GM12878 (cell line): Measurements from ENCODE around the gene HMCN2.

ENCODE experiments used
- BHLHE40 ChIP-seq, 2 experiments: fragments of 450-650 bp in 1 of 2; IDR thresholded peaks; 2 replicates each; pipeline ENCODE4 v1.6.1; 2011 to 2017; ENCODE audit warnings: low read depth in 2 of 2, borderline replicate concordance in 1 of 2, improper control_type of control experiment in 1 of 2, low read length in 1 of 2, mild to moderate bottlenecking in 1 of 2
- CEBPB ChIP-seq, 2 experiments: fragments of 150-350 bp in 1 of 2; IDR thresholded peaks; 2 replicates each; pipeline ENCODE4 v1.6.1; 2012 to 2014; ENCODE audit warnings: low read depth in 2 of 2, low read length in 2 of 2, borderline replicate concordance in 1 of 2, inconsistent platforms in 1 of 2
- EP300 ChIP-seq, 2 experiments: fragments of 150-350 bp in 1 of 2; IDR thresholded peaks; 2 replicates each; pipeline ENCODE4 v1.6.1; 2011 to 2012; ENCODE audit warnings: low read depth in 2 of 2, low read length in 2 of 2, borderline replicate concordance in 1 of 2, improper control_type of control experiment in 1 of 2, inconsistent platforms in 1 of 2; ENCODE audit not compliant: control insufficient read depth in 1 of 2
- EZH2 ChIP-seq: IDR thresholded peaks from 2 replicates; pipeline ENCODE4 v1.6.1; 2012; ENCODE audit warnings: low read depth, mild to moderate bottlenecking, control low read depth, inconsistent platforms, low read length, borderline replicate concordance; ENCODE audit not compliant: control insufficient read depth
- POLR2A ChIP-seq: IDR thresholded peaks from 2 replicates; pipeline ENCODE4 v1.6.1; 2011; ENCODE audit warnings: low read depth, mild to moderate bottlenecking, low read length
- SP1 ChIP-seq: IDR thresholded peaks from one replicate; pipeline ENCODE4 v1.6.1; 2011; ENCODE audit warnings: low read depth, low read length
- SREBF2 ChIP-seq: IDR thresholded peaks from 2 replicates; pipeline ENCODE4 v1.6.1; 2012; ENCODE audit warnings: mild to moderate bottlenecking, low read length
- SRF ChIP-seq, 2 experiments: IDR thresholded peaks; 2 replicates each; pipeline ENCODE4 v1.6.1; 2011; ENCODE audit warnings: low read depth in 2 of 2, low read length in 2 of 2, mild to moderate bottlenecking in 1 of 2, moderate library complexity in 1 of 2
- STAT3 ChIP-seq: IDR thresholded peaks from 2 replicates; pipeline ENCODE4 v1.6.1; 2011; ENCODE audit warnings: low read depth, low read length, improper control_type of control experiment
- TF ChIP-seq, protein P1 (sequence below), 3 experiments: IDR thresholded peaks in 2 of 3; conservative IDR thresholded peaks in 1 of 3; 2 replicates each; pipeline ENCODE4 v1.5.1; 2011; ENCODE audit warnings: low read depth in 3 of 3, low read length in 3 of 3, mild to moderate bottlenecking in 3 of 3, control low read depth in 2 of 3, moderate library complexity in 2 of 3, inconsistent platforms in 1 of 3, mixed read lengths in 1 of 3; ENCODE audit not compliant: control insufficient read depth in 2 of 3, insufficient read depth in 1 of 3; ENCODE audit errors: extremely low read depth in 1 of 3
- TF ChIP-seq, protein P2 (sequence below): IDR thresholded peaks from 2 replicates; pipeline ENCODE4 v1.6.1; 2012; ENCODE audit warnings: low read depth, low read length, improper control_type of control experiment
- TF ChIP-seq, protein P3 (sequence below): IDR thresholded peaks from 2 replicates; pipeline ENCODE4 v1.6.1; 2011; ENCODE audit warnings: low read depth, low read length, improper control_type of control experiment, borderline replicate concordance
- TF ChIP-seq, protein P4 (sequence below): IDR thresholded peaks from 2 replicates; pipeline ENCODE4 v1.6.1; 2012; ENCODE audit warnings: low read depth, low read length, improper control_type of control experiment

- TF ChIP-seq, protein P1, sequence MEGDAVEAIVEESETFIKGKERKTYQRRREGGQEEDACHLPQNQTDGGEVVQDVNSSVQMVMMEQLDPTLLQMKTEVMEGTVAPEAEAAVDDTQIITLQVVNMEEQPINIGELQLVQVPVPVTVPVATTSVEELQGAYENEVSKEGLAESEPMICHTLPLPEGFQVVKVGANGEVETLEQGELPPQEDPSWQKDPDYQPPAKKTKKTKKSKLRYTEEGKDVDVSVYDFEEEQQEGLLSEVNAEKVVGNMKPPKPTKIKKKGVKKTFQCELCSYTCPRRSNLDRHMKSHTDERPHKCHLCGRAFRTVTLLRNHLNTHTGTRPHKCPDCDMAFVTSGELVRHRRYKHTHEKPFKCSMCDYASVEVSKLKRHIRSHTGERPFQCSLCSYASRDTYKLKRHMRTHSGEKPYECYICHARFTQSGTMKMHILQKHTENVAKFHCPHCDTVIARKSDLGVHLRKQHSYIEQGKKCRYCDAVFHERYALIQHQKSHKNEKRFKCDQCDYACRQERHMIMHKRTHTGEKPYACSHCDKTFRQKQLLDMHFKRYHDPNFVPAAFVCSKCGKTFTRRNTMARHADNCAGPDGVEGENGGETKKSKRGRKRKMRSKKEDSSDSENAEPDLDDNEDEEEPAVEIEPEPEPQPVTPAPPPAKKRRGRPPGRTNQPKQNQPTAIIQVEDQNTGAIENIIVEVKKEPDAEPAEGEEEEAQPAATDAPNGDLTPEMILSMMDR (IDR thresholded peaks at IDR 0.05 in 2 of 3, conservative IDR thresholded peaks at IDR 0.05 in 1 of 3; ENCODE audit: control insufficient read depth in 2 of 3, extremely low read depth in 1 of 3, insufficient read depth in 1 of 3, low read depth in 3 of 3, low read length in 3 of 3) = no peak
- no peak for TF ChIP-seq STAT3
- no peak for TF ChIP-seq CEBPB (IDR thresholded peaks at IDR 0.05; ENCODE audit: borderline replicate concordance in 1 of 2, low read depth in 2 of 2, low read length in 2 of 2)
- no peak for TF ChIP-seq SRF (IDR thresholded peaks at IDR 0.05; ENCODE audit: low read depth in 2 of 2, low read length in 2 of 2)
- TF ChIP-seq EZH2 = no peak
- TF ChIP-seq, protein P2, sequence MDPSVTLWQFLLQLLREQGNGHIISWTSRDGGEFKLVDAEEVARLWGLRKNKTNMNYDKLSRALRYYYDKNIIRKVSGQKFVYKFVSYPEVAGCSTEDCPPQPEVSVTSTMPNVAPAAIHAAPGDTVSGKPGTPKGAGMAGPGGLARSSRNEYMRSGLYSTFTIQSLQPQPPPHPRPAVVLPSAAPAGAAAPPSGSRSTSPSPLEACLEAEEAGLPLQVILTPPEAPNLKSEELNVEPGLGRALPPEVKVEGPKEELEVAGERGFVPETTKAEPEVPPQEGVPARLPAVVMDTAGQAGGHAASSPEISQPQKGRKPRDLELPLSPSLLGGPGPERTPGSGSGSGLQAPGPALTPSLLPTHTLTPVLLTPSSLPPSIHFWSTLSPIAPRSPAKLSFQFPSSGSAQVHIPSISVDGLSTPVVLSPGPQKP = no peak
- no peak for TF ChIP-seq SREBF2
- TF ChIP-seq, protein P3, sequence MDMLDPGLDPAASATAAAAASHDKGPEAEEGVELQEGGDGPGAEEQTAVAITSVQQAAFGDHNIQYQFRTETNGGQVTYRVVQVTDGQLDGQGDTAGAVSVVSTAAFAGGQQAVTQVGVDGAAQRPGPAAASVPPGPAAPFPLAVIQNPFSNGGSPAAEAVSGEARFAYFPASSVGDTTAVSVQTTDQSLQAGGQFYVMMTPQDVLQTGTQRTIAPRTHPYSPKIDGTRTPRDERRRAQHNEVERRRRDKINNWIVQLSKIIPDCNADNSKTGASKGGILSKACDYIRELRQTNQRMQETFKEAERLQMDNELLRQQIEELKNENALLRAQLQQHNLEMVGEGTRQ = no peak
- TF ChIP-seq, protein P4, sequence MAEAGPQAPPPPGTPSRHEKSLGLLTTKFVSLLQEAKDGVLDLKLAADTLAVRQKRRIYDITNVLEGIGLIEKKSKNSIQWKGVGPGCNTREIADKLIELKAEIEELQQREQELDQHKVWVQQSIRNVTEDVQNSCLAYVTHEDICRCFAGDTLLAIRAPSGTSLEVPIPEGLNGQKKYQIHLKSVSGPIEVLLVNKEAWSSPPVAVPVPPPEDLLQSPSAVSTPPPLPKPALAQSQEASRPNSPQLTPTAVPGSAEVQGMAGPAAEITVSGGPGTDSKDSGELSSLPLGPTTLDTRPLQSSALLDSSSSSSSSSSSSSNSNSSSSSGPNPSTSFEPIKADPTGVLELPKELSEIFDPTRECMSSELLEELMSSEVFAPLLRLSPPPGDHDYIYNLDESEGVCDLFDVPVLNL = no peak
- no peak for TF ChIP-seq EP300 (IDR thresholded peaks at IDR 0.05; ENCODE audit: borderline replicate concordance in 1 of 2, control insufficient read depth in 1 of 2, low read depth in 2 of 2, low read length in 2 of 2)
- no peak for TF ChIP-seq BHLHE40 (IDR thresholded peaks at IDR 0.05; ENCODE audit: borderline replicate concordance in 1 of 2, low read depth in 2 of 2, low read length in 1 of 2)
- TF ChIP-seq POLR2A = no peak
- TF ChIP-seq SP1 = no peak
These were observed 81.5 kb downstream of the HMCN2 start for GRCh38 chr9:130347036-130347435.
